Endothelial cell of umbilical vein (primary cell): ENCODE results near the gene LENG8.
"Not testable (repeated sequence)": the region's sequence is repeated elsewhere in the genome, so short reads cannot be mapped to it uniquely, and the experiment has no call there.

ENCODE experiments used
- EZH2 ChIP-seq: IDR thresholded peaks from 2 replicates; pipeline ENCODE4 v1.6.1; 2012; ENCODE audit warnings: borderline replicate concordance, low read depth, mild to moderate bottlenecking, moderate library complexity, low read length, inconsistent platforms; ENCODE audit not compliant: severe bottlenecking
- FOS ChIP-seq: IDR thresholded peaks from 2 replicates; pipeline ENCODE4 v1.6.1; 2011; ENCODE audit warnings: mild to moderate bottlenecking, low read length, moderate library complexity, borderline replicate concordance; ENCODE audit not compliant: insufficient read depth
- GATA2 ChIP-seq: IDR thresholded peaks from 2 replicates; pipeline ENCODE4 v1.7.0; 2011; ENCODE audit warnings: low read depth, mild to moderate bottlenecking, moderate library complexity, mixed read lengths, low read length; ENCODE audit not compliant: insufficient read length, insufficient read depth
- JUN ChIP-seq: IDR thresholded peaks from 2 replicates; pipeline ENCODE4 v1.6.1; 2011; ENCODE audit warnings: borderline replicate concordance, low read depth; ENCODE audit not compliant: insufficient read length, insufficient read depth
- MAX ChIP-seq: IDR thresholded peaks from 2 replicates; pipeline ENCODE4 v1.6.1; 2011; ENCODE audit not compliant: insufficient read depth, insufficient read length
- MYC ChIP-seq: IDR thresholded peaks from one replicate; pipeline ENCODE4 v1.6.1; 2011; ENCODE audit warnings: mild to moderate bottlenecking, low read depth, low read length
- POLR2A ChIP-seq: IDR thresholded peaks from 2 replicates; pipeline ENCODE4 v1.6.1; 2012; ENCODE audit warnings: low read depth, mild to moderate bottlenecking, control low read depth, low read length
- POLR2AphosphoS5 ChIP-seq: IDR thresholded peaks from 2 replicates; pipeline ENCODE4 v1.6.1; 2012; ENCODE audit warnings: low read depth, mild to moderate bottlenecking, control low read depth, low read length, moderate library complexity; ENCODE audit not compliant: insufficient read depth
- TF ChIP-seq, protein P1 (sequence below), 2 donors: IDR thresholded peaks; 1 replicate in 1 of 2; 2 replicates in 1 of 2; pipeline ENCODE4 v1.5.1; 2011; ENCODE audit warnings: low read length in 2 of 2, mild to moderate bottlenecking in 2 of 2, moderate library complexity in 2 of 2, control low read depth in 1 of 2, inconsistent platforms in 1 of 2, low read depth in 1 of 2; ENCODE audit not compliant: insufficient read depth in 1 of 2; ENCODE audit errors: extremely low read depth in 1 of 2

- TF ChIP-seq, protein P1, sequence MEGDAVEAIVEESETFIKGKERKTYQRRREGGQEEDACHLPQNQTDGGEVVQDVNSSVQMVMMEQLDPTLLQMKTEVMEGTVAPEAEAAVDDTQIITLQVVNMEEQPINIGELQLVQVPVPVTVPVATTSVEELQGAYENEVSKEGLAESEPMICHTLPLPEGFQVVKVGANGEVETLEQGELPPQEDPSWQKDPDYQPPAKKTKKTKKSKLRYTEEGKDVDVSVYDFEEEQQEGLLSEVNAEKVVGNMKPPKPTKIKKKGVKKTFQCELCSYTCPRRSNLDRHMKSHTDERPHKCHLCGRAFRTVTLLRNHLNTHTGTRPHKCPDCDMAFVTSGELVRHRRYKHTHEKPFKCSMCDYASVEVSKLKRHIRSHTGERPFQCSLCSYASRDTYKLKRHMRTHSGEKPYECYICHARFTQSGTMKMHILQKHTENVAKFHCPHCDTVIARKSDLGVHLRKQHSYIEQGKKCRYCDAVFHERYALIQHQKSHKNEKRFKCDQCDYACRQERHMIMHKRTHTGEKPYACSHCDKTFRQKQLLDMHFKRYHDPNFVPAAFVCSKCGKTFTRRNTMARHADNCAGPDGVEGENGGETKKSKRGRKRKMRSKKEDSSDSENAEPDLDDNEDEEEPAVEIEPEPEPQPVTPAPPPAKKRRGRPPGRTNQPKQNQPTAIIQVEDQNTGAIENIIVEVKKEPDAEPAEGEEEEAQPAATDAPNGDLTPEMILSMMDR (IDR thresholded peaks at IDR 0.05; ENCODE audit: extremely low read depth in 1 of 2, insufficient read depth in 1 of 2, low read depth in 1 of 2, low read length in 2 of 2): not testable (repeated sequence)
- not testable (repeated sequence) for TF ChIP-seq POLR2A, EZH2, GATA2, MYC, POLR2AphosphoS5, MAX, JUN, FOS
These were observed 2.6 kb upstream of the LENG8 start for GRCh38 chr19:54446349-54446748.
